ENCODE measurements around the gene LMO2. TPM values are rescaled to one million over a fixed set of nuclear protein-coding genes. Genes with fewer than 3 reads are reported as not detected.

LMO2 gene
- total and polyA plus RNA-seq, 4 donors: 1.5 to 81.9 (median 6.0) TPM

DNA sequence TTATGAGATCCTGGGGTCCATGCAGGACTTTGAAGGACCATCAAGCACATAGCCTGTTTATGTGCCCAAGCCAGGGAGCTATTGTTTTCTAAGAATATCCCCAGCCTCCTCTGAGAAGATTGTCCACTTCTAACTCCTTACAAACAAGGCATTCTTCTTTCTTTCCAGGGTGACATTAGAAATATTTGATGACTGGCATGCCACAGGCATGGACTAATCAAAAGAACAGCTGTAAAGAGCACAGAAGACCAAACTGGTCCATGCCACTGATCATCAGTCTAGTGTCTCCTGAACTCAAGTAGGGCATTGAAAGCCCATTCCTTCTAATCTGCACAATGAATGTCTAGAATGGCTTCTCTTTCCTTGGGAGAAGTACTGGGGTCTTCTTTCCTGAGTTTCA lies 24.9 kb upstream of the LMO2 start:
- Histone ChIP-seq H3K27me3 (ENCODE audit: control insufficient read depth in 4 of 4, insufficient read depth in 4 of 4, low read length in 3 of 4) (no peaks in the 10 kb centered on the region), H3K4me3 (ENCODE audit: low read depth in 1 of 3, low read length in 3 of 3) (no peak overlapping the region), H3K9me3 (ENCODE audit: control insufficient read depth in 4 of 4, low read length in 3 of 4) (peaks cover 0 to 10% (median 0%) of the 10 kb centered on the region in 4 donors), H3K36me3 (ENCODE audit: control insufficient read depth in 4 of 4, insufficient read depth in 3 of 4, low read depth in 1 of 4, low read length in 3 of 4) (no peaks in the 10 kb centered on the region), H3K27ac (ENCODE audit: low read depth in 1 of 2, low read length in 2 of 2) (no peak overlapping the region), H3K9ac (ENCODE audit: low read depth in 1 of 2, low read length in 2 of 2) (no peak overlapping the region), H3K4me1 (ENCODE audit: control insufficient read depth in 4 of 4, insufficient read depth in 4 of 4, low read length in 3 of 4) (no peaks in the 10 kb centered on the region)
- no peak for DNase-seq (ENCODE audit: low spot score)
- TF ChIP-seq, protein P1, sequence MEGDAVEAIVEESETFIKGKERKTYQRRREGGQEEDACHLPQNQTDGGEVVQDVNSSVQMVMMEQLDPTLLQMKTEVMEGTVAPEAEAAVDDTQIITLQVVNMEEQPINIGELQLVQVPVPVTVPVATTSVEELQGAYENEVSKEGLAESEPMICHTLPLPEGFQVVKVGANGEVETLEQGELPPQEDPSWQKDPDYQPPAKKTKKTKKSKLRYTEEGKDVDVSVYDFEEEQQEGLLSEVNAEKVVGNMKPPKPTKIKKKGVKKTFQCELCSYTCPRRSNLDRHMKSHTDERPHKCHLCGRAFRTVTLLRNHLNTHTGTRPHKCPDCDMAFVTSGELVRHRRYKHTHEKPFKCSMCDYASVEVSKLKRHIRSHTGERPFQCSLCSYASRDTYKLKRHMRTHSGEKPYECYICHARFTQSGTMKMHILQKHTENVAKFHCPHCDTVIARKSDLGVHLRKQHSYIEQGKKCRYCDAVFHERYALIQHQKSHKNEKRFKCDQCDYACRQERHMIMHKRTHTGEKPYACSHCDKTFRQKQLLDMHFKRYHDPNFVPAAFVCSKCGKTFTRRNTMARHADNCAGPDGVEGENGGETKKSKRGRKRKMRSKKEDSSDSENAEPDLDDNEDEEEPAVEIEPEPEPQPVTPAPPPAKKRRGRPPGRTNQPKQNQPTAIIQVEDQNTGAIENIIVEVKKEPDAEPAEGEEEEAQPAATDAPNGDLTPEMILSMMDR (IDR thresholded peaks at IDR 0.05; ENCODE audit: low read depth, low read length, missing input control): no peak
- TF ChIP-seq TAF1 (conservative IDR thresholded peaks at IDR 0.05): no peak
- TF ChIP-seq, protein P2, sequence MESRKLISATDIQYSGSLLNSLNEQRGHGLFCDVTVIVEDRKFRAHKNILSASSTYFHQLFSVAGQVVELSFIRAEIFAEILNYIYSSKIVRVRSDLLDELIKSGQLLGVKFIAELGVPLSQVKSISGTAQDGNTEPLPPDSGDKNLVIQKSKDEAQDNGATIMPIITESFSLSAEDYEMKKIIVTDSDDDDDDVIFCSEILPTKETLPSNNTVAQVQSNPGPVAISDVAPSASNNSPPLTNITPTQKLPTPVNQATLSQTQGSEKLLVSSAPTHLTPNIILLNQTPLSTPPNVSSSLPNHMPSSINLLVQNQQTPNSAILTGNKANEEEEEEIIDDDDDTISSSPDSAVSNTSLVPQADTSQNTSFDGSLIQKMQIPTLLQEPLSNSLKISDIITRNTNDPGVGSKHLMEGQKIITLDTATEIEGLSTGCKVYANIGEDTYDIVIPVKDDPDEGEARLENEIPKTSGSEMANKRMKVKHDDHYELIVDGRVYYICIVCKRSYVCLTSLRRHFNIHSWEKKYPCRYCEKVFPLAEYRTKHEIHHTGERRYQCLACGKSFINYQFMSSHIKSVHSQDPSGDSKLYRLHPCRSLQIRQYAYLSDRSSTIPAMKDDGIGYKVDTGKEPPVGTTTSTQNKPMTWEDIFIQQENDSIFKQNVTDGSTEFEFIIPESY (IDR thresholded peaks at IDR 0.05): no peak
- no peak for TF ChIP-seq NR2F2 (IDR thresholded peaks at IDR 0.05)
- TF ChIP-seq FOXA1 (IDR thresholded peaks at IDR 0.05): no peak
- TF ChIP-seq EGR1 (IDR thresholded peaks at IDR 0.05; ENCODE audit: low read depth in 2 of 2): no peak
- TF ChIP-seq GABPA (IDR thresholded peaks at IDR 0.05 in 1 of 2, conservative IDR thresholded peaks at IDR 0.05 in 1 of 2): no peak

DNA sequence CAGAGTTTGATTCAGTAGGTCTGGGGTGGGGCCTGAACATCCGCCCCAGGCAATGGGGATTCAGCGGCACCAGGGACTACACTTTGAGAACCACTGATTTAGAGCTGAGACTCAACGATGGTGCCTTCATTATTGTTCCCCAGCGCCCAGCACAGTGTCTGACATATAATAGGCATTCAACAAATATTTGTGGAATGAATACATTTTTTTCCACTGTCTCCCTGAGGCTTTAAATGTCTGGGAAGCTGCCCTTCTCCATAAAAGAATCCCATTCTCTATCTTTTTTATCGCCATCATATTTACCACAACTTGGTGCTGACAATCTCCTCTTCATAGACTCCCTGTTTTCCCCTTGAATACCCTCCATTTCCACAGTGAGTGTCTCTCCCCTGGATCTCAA lies 23.6 kb upstream of the LMO2 start:
- Histone ChIP-seq H3K9me3 (ENCODE audit: control insufficient read depth in 4 of 4, low read length in 3 of 4) (peaks cover 0 to 10% (median 0%) of the 10 kb centered on the region in 4 donors), H3K9ac (ENCODE audit: low read depth in 1 of 2, low read length in 2 of 2) (no peak overlapping the region), H3K27ac (ENCODE audit: low read depth in 1 of 2, low read length in 2 of 2) (no peak overlapping the region), H3K27me3 (ENCODE audit: control insufficient read depth in 4 of 4, insufficient read depth in 4 of 4, low read length in 3 of 4) (no peaks in the 10 kb centered on the region), H3K36me3 (ENCODE audit: control insufficient read depth in 4 of 4, insufficient read depth in 3 of 4, low read depth in 1 of 4, low read length in 3 of 4) (no peaks in the 10 kb centered on the region), H3K4me1 (ENCODE audit: control insufficient read depth in 4 of 4, insufficient read depth in 4 of 4, low read length in 3 of 4) (no peaks in the 10 kb centered on the region), H3K4me3 (ENCODE audit: low read depth in 1 of 3, low read length in 3 of 3) (no peak overlapping the region)
- DNase-seq (ENCODE audit: low spot score): no peak
- TF ChIP-seq FOXA2 (IDR thresholded peaks at IDR 0.05) (no peak), SP1 (IDR thresholded peaks at IDR 0.05) (no peak), JUND (IDR thresholded peaks at IDR 0.05) (no peak), TAF1 (conservative IDR thresholded peaks at IDR 0.05) (no peak), RAD21 (IDR thresholded peaks at IDR 0.05) (no peak)
- TF ChIP-seq, protein P3, sequence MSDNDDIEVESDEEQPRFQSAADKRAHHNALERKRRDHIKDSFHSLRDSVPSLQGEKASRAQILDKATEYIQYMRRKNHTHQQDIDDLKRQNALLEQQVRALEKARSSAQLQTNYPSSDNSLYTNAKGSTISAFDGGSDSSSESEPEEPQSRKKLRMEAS (IDR thresholded peaks at IDR 0.05): no peak
- 82% methylated on average over 5 of the region's 5 CpGs for WGBS

DNA sequence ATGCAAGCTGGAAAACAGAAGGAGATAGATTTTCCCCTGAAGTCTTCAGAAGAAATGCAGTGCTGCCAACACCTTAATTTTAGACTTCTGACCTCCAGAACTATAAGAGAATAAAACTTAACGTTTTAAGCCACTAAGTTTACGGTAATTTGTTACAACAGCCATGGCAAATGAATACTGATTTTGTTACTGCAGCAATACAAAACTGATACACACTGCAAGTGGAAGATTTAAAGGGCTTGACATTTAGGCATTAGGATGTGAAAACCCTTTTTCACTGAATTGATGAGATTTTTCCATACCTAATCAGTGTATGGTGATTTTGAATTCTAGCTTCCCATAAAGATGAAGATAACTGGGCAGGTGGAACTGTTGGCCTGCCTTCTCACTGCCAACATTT lies 22.1 kb upstream of the LMO2 start:
- Histone ChIP-seq H3K27ac (ENCODE audit: low read depth in 1 of 2, low read length in 2 of 2) (no peak overlapping the region), H3K36me3 (ENCODE audit: control insufficient read depth in 4 of 4, insufficient read depth in 3 of 4, low read depth in 1 of 4, low read length in 3 of 4) (no peaks in the 10 kb centered on the region), H3K9me3 (ENCODE audit: control insufficient read depth in 4 of 4, low read length in 3 of 4) (peaks cover 0 to 10% (median 0%) of the 10 kb centered on the region in 4 donors), H3K9ac (ENCODE audit: low read depth in 1 of 2, low read length in 2 of 2) (no peak overlapping the region), H3K27me3 (ENCODE audit: control insufficient read depth in 4 of 4, insufficient read depth in 4 of 4, low read length in 3 of 4) (no peaks in the 10 kb centered on the region), H3K4me3 (ENCODE audit: low read depth in 1 of 3, low read length in 3 of 3) (no peak overlapping the region), H3K4me1 (ENCODE audit: control insufficient read depth in 4 of 4, insufficient read depth in 4 of 4, low read length in 3 of 4) (no peaks in the 10 kb centered on the region)
- no peak for DNase-seq (ENCODE audit: low spot score)
- 92% methylated on average over 2 of the region's 2 CpGs for WGBS
- TF ChIP-seq FOXA2 (IDR thresholded peaks at IDR 0.05) (no peak), HNF4A (conservative IDR thresholded peaks at IDR 0.05) (no peak), SP1 (IDR thresholded peaks at IDR 0.05) (no peak), HNF4G (IDR thresholded peaks at IDR 0.05) (no peak), YY1 (IDR thresholded peaks at IDR 0.05) (no peak), RAD21 (IDR thresholded peaks at IDR 0.05) (no peak), FOXA1 (IDR thresholded peaks at IDR 0.05) (no peak)
- TF ChIP-seq, protein P1 (IDR thresholded peaks at IDR 0.05; ENCODE audit: low read depth, low read length, missing input control): no peak
- TF ChIP-seq, protein P4, sequence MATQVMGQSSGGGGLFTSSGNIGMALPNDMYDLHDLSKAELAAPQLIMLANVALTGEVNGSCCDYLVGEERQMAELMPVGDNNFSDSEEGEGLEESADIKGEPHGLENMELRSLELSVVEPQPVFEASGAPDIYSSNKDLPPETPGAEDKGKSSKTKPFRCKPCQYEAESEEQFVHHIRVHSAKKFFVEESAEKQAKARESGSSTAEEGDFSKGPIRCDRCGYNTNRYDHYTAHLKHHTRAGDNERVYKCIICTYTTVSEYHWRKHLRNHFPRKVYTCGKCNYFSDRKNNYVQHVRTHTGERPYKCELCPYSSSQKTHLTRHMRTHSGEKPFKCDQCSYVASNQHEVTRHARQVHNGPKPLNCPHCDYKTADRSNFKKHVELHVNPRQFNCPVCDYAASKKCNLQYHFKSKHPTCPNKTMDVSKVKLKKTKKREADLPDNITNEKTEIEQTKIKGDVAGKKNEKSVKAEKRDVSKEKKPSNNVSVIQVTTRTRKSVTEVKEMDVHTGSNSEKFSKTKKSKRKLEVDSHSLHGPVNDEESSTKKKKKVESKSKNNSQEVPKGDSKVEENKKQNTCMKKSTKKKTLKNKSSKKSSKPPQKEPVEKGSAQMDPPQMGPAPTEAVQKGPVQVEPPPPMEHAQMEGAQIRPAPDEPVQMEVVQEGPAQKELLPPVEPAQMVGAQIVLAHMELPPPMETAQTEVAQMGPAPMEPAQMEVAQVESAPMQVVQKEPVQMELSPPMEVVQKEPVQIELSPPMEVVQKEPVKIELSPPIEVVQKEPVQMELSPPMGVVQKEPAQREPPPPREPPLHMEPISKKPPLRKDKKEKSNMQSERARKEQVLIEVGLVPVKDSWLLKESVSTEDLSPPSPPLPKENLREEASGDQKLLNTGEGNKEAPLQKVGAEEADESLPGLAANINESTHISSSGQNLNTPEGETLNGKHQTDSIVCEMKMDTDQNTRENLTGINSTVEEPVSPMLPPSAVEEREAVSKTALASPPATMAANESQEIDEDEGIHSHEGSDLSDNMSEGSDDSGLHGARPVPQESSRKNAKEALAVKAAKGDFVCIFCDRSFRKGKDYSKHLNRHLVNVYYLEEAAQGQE (IDR thresholded peaks at IDR 0.05): no peak
- TF ChIP-seq, protein P2 (IDR thresholded peaks at IDR 0.05): no peak

Data from liver (tissue), 9 donors.